Measurements from ENCODE around the gene ATP8A2. TPM values are rescaled to one million over a fixed set of nuclear protein-coding genes. Genes with fewer than 3 reads are reported as not detected.

ATP8A2 gene
- total and polyA plus RNA-seq, 10 of the 15 experiments (the other 5 are each of a cell fraction or from before 2014, with no cell fraction given), result 0.01 to 0.04 (median 0.04) TPM; not detected in 7

- Histone ChIP-seq H4K20me1 (ENCODE audit: control insufficient read depth, insufficient read depth) (no peaks in the 10 kb centered on the region), H3K27ac (ENCODE audit: control insufficient read depth, insufficient read depth) (no peak overlapping the region), H3K27me3 (replicated peaks in 1 of 2; ENCODE audit: control insufficient read depth in 2 of 2, insufficient read depth in 2 of 2, low read length in 1 of 2) (no peaks in the 10 kb centered on the region; a peak in 1 of 4 replicates), H3K4me3 (no peak overlapping the region), H3K4me2 (ENCODE audit: control insufficient read depth, insufficient read depth) (no peak overlapping the region), H3K36me3 (ENCODE audit: control insufficient read depth in 2 of 2, insufficient read depth in 2 of 2, low read length in 1 of 2) (no peaks in the 10 kb centered on the region), H2AFZ (ENCODE audit: control insufficient read depth, low read depth, low read length) (no peak overlapping the region), H3K4me1 (ENCODE audit: control insufficient read depth, insufficient read depth, low read length) (no peaks in the 10 kb centered on the region), H3K9ac (ENCODE audit: control insufficient read depth, insufficient read depth, low read length) (no peak overlapping the region), H3K79me2 (ENCODE audit: control insufficient read depth, insufficient read depth, low read length) (no peaks in the 10 kb centered on the region), H3K9me3 (replicated peaks; ENCODE audit: control insufficient read depth, insufficient read depth, low read length) (no peaks in the 10 kb centered on the region)
- no peak for ATAC-seq
- no peak for DNase-seq (ENCODE audit: low read depth, low spot score)
- POLR2A ChIA-PET, result no interaction called here
- RAD21 ChIA-PET (ENCODE audit: unreplicated experiment), result no interaction called here
- no TSS peak for BruUV-seq (replicated peaks)
- intact Hi-C loops (cut with micrococcal nuclease; ENCODE audit: unreplicated experiment) (no loop called here), in situ Hi-C loops (cut with MboI) (no loop called here)
- SMC1A ChIA-PET (ENCODE audit: uncharacterized antibody, unreplicated experiment), result no interaction called here
- no peak for FAIRE-seq
- CTCF ChIA-PET, result no interaction called here
- WGBS (ENCODE audit: insufficient coverage, insufficient replicate concordance, low lambda C conversion rate, missing lambda C conversion rate), result 29% methylated on average over 22 of the region's 24 CpGs
- TF ChIP-seq MYC (IDR thresholded peaks at IDR 0.05; ENCODE audit: insufficient read depth, insufficient read length, insufficient replicate concordance, low read length, severe bottlenecking), result no peak
- TF ChIP-seq, protein P1, sequence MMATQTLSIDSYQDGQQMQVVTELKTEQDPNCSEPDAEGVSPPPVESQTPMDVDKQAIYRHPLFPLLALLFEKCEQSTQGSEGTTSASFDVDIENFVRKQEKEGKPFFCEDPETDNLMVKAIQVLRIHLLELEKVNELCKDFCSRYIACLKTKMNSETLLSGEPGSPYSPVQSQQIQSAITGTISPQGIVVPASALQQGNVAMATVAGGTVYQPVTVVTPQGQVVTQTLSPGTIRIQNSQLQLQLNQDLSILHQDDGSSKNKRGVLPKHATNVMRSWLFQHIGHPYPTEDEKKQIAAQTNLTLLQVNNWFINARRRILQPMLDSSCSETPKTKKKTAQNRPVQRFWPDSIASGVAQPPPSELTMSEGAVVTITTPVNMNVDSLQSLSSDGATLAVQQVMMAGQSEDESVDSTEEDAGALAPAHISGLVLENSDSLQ (IDR thresholded peaks at IDR 0.05), result no peak
- TF ChIP-seq ZBTB40 (IDR thresholded peaks at IDR 0.05; ENCODE audit: borderline replicate concordance), result no peak
- TF ChIP-seq FOXK2 (IDR thresholded peaks at IDR 0.05), result no peak
- TF ChIP-seq E4F1 (IDR thresholded peaks at IDR 0.05; ENCODE audit: borderline replicate concordance, partially characterized antibody), result no peak
- TF ChIP-seq NFIC (IDR thresholded peaks at IDR 0.05; ENCODE audit: low read depth, low read length), result no peak
- TF ChIP-seq CTCF (IDR thresholded peaks at IDR 0.05 in 2 of 3, conservative IDR thresholded peaks at IDR 0.05 in 1 of 3; ENCODE audit: control insufficient read depth in 2 of 3, extremely low read depth in 1 of 3, insufficient read depth in 1 of 3, low read depth in 3 of 3, low read length in 3 of 3), result no peak
- no peak for TF ChIP-seq HDAC6 (IDR thresholded peaks at IDR 0.05; ENCODE audit: unreplicated experiment)
Measured at GRCh38 chr13:25939961-25940687, 568.4 kb downstream of the ATP8A2 start.

Data from GM12878 (cell line).